Loucy (cell line): ENCODE measurements around the gene SCMH1.

ENCODE experiments used
- H2AFZ ChIP-seq: fragments of 200-600 bp; sonication (generic); 2 replicates; pipeline ENCODE4 v1.6.0; 2016; ENCODE audit warnings: antibody characterized with exemption, mild to moderate bottlenecking, low read length, moderate library complexity
- H3F3A ChIP-seq: fragments of 200-600 bp; 2 replicates; pipeline ENCODE4 v1.6.0; 2016; ENCODE audit warnings: antibody characterized with exemption, low read depth, mild to moderate bottlenecking
- H3K27me3 ChIP-seq: fragments of 200-600 bp; sonication (generic); 2 replicates; pipeline ENCODE4 v1.6.1; 2014; ENCODE audit warnings: low read length, mild to moderate bottlenecking; ENCODE audit not compliant: insufficient read depth, poor library complexity, severe bottlenecking
- H3K36me3 ChIP-seq: fragments of 200-600 bp; sonication (generic); 2 replicates; pipeline ENCODE4 v1.6.1; 2016; ENCODE audit warnings: low read length; ENCODE audit not compliant: insufficient read depth
- H3K4me1 ChIP-seq: fragments of 200-600 bp; sonication (generic); 2 replicates; pipeline ENCODE4 v1.5.1; 2014; ENCODE audit warnings: low read length, mild to moderate bottlenecking; ENCODE audit not compliant: insufficient read depth, poor library complexity, severe bottlenecking
- H3K4me2 ChIP-seq: fragments of 200-600 bp; sonication (generic); 2 replicates; pipeline ENCODE4 v1.6.0; 2014; ENCODE audit warnings: antibody characterized with exemption, low read length, low read depth, mild to moderate bottlenecking; ENCODE audit not compliant: poor library complexity, severe bottlenecking
- H3K4me3 ChIP-seq: fragments of 200-600 bp; sonication (generic); 2 replicates; pipeline ENCODE4 v1.5.1; 2014; ENCODE audit warnings: low read length, mild to moderate bottlenecking, mixed read lengths; ENCODE audit not compliant: poor library complexity, severe bottlenecking
- H3K79me2 ChIP-seq: fragments of 200-600 bp; sonication (generic); 2 replicates; pipeline ENCODE4 v1.6.1; 2014; ENCODE audit warnings: low read length; ENCODE audit not compliant: insufficient read depth
- H3K9ac ChIP-seq: fragments of 200-600 bp; sonication (generic); 2 replicates; pipeline ENCODE4 v1.6.0; 2014; ENCODE audit warnings: mild to moderate bottlenecking, low read depth, low read length, moderate library complexity; ENCODE audit not compliant: poor library complexity, severe bottlenecking
- H3K9me2 ChIP-seq: fragments of 200-600 bp; sonication (generic); replicated peaks from 2 replicates; pipeline ENCODE4 v1.6.1; 2016; ENCODE audit warnings: low read depth, low read length, mixed read lengths
- H3K9me3 ChIP-seq: fragments of 200-600 bp; sonication (generic); 2 replicates; pipeline ENCODE4 v1.6.1; 2014; ENCODE audit warnings: mild to moderate bottlenecking, antibody characterized with exemption, low read length, low read depth; ENCODE audit not compliant: insufficient read depth
- H4K20me1 ChIP-seq: fragments of 200-600 bp; sonication (generic); 2 replicates; pipeline ENCODE4 v1.6.0; 2014; ENCODE audit warnings: antibody characterized with exemption, low read length, mild to moderate bottlenecking; ENCODE audit not compliant: insufficient read depth, poor library complexity, severe bottlenecking
- CTCF ChIP-seq: fragments of 200-600 bp; sonication (generic); conservative IDR thresholded peaks from 2 replicates; pipeline ENCODE4 v1.5.1; 2014; ENCODE audit warnings: mild to moderate bottlenecking, antibody characterized with exemption, low read length
- EZH2phosphoT487 ChIP-seq: fragments of 200-600 bp; IDR thresholded peaks from 2 replicates; pipeline ENCODE4 v1.6.1; 2018; ENCODE audit warnings: antibody characterized with exemption, mild to moderate bottlenecking, moderate library complexity, borderline replicate concordance

Gene SCMH1

DNA sequence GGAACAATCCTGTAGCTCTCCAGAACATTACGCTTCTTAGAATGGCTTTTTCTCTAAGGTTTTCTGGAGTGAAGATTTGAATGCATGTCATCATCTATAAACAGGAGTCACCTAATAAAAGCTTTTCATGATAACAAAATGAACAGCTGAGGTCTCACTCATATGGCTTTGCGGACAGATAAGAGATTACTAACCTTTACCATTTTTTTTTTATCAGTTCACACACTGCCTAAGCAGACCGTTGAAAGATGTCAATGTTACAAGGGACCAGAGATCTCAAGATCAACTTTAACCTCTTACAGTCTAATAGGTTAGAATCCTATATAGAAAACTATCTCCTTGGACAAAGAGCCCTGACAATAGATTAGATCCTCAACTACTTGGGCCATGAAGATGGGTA is 41.4 kb downstream of the SCMH1 start:
- H3K27me3 ChIP-seq: no peaks in the 10 kb centered on the region
- no peak overlapping the region for H3K4me2 ChIP-seq
- TF ChIP-seq CTCF (no peak), EZH2phosphoT487 (no peak)
- peaks cover 84% of the 10 kb centered on the region for H3K79me2 ChIP-seq
- H3F3A ChIP-seq: no peaks in the 10 kb centered on the region
- peaks cover 27% of the 10 kb centered on the region; the same call in 1 of the 2 replicates for H3K9me3 ChIP-seq
- H3K9ac ChIP-seq: no peak overlapping the region
- H3K9me2 ChIP-seq: no peaks in the 10 kb centered on the region
- no peak overlapping the region for H2AFZ ChIP-seq
- H3K4me1 ChIP-seq: peaks cover 15% of the 10 kb centered on the region
- peaks cover 20% of the 10 kb centered on the region for H4K20me1 ChIP-seq
- peaks cover 11% of the 10 kb centered on the region for H3K36me3 ChIP-seq
- H3K4me3 ChIP-seq: no peak overlapping the region

DNA sequence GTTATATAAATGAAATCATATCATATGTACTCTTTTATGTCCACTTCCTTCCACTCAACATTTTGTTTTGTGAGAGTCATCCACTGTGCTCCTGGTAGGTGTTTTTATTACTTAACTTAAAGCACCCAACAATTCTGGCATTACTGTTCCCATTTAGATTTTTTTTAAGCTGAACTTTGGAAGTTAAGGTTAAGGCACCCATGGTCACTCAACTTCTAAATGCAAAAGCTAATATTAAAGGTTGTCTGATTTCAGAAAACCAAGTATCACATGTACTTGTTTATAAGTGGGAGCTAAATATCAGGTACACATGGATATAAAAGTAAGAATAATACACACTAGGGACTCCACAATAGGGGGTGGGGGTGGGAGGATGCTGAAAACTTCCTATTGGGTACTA is 42.7 kb downstream of the SCMH1 start:
- TF ChIP-seq CTCF (no peak), EZH2phosphoT487 (no peak)
- peaks cover 15% of the 10 kb centered on the region for H3K4me1 ChIP-seq
- H3K9me3 ChIP-seq: peaks cover 16% of the 10 kb centered on the region; the same call in 1 of the 2 replicates
- H3K79me2 ChIP-seq: peaks cover 84% of the 10 kb centered on the region
- H3K4me2 ChIP-seq: no peak overlapping the region
- H4K20me1 ChIP-seq: peaks cover 22% of the 10 kb centered on the region
- H3K4me3 ChIP-seq: no peak overlapping the region
- H2AFZ ChIP-seq: no peak overlapping the region
- H3K27me3 ChIP-seq: no peaks in the 10 kb centered on the region
- no peaks in the 10 kb centered on the region for H3F3A ChIP-seq
- peaks cover 2% of the 10 kb centered on the region for H3K36me3 ChIP-seq
- no peaks in the 10 kb centered on the region for H3K9me2 ChIP-seq
- H3K9ac ChIP-seq: no peak overlapping the region

DNA sequence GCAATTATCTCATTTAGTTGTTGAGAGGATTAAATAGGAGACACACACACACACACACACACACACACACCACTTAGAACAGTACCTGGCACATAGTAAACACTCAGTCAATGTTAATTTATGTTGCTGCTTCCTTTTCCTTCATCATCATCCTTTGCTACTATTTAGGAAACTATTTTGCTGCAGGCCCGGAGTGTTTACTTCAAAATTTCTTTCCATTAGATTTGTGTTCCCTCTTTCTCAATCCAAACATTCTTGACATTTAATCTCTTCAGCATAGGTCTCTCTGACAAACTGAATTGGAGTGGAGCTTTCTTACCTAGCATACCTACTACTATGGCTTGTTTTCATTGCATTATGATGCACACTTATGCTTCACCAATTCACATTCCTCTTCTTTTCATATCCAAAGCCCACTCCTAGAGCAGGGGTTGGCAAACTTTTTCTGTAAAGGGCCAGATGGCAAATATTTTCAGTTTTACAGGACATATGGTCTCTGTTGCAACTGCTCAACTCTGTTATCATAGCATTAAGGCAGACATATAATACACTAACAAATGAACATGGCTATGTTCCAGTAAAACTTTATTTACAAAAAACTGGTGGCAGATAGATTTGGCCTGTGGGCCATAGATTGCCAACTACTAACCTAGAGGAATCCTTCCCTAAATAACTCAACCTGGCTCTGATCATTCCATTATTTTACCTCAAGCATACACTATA is 49.5 kb downstream of the SCMH1 start:
- Histone ChIP-seq H2AFZ (no peak overlapping the region), H3K4me1 (no peaks in the 10 kb centered on the region), H3K79me2 (peaks cover 85% of the 10 kb centered on the region)

More for the DNA sequence above, 49.5 kb downstream of the SCMH1 start:
- Histone ChIP-seq H3K4me2 (no peak overlapping the region), H3K9me3 (0 out of 2 replicates have a peak, but pooled peaks cover 9% of the 10 kb centered on the region), H3F3A (no peaks in the 10 kb centered on the region), H3K27me3 (no peaks in the 10 kb centered on the region), H4K20me1 (peaks cover 9% of the 10 kb centered on the region), H3K4me3 (no peak overlapping the region), H3K36me3 (peaks cover 4% of the 10 kb centered on the region; the same call in 1 of the 2 replicates), H3K9me2 (no peaks in the 10 kb centered on the region), H3K9ac (no peak overlapping the region)
- TF ChIP-seq EZH2phosphoT487 (no peak), CTCF (no peak)
